HG02588 (cell line): ENCODE results near the gene NFIC.
"Not testable (repeated sequence)": the region's sequence is repeated elsewhere in the genome, so short reads cannot be mapped to it uniquely, and the experiment has no call there.

Experiments used
- ATAC-seq: cut with Tn5 transposase; IDR thresholded peaks from one replicate; pipeline ENCODE4 v1.9.1; 2021; ENCODE audit warnings: mild to moderate bottlenecking, moderate library complexity; ENCODE audit not compliant: unreplicated experiment

NFIC gene

DNA sequence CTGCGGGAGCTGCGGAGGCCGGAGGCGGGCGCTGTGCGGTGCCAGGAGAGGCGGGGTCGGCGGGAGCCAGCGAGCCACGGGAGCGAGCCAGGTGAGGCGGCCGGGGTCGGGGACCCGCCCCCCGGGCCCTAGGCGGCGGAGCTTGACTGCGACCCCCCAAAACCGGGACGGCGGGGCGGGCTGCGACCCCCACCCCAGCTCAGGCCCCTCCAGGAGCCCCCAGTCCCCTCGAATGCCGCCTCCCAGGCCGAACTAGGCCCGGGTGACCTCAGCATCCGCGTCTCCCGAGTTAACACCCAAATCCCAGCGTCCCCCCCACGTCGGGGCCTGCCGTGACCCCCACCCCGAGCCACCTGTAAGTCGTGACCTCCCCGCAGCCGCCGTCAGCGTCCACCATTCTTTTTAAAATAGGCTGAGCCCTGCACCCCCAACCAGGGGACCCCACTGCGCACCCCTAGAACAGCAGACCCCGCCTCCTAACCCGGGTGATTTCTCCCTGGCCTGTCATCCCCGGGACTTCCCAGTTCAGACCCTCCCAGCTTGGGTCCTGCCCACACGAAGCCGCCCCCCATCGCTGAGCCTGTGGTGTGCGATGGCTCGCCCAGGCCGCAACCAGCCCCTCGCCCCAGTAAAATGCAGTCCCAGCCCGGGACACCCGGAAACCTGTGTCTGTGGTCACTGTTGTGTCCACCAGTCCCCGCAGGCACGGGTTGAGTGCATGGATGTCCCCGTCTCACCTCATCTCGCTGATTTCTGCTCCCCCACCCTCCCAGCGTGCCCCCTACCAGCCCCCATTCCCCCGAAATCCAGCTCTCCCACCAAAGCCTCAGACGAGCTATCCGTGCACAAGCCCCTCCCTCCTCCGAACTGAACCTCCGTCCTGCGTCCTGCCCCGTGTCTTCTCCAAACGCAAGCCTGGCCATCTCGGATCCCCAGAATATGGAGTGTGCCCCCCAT lies 140.3 kb downstream of the NFIC start:
- peak; percentile 32 for ATAC-seq

DNA sequence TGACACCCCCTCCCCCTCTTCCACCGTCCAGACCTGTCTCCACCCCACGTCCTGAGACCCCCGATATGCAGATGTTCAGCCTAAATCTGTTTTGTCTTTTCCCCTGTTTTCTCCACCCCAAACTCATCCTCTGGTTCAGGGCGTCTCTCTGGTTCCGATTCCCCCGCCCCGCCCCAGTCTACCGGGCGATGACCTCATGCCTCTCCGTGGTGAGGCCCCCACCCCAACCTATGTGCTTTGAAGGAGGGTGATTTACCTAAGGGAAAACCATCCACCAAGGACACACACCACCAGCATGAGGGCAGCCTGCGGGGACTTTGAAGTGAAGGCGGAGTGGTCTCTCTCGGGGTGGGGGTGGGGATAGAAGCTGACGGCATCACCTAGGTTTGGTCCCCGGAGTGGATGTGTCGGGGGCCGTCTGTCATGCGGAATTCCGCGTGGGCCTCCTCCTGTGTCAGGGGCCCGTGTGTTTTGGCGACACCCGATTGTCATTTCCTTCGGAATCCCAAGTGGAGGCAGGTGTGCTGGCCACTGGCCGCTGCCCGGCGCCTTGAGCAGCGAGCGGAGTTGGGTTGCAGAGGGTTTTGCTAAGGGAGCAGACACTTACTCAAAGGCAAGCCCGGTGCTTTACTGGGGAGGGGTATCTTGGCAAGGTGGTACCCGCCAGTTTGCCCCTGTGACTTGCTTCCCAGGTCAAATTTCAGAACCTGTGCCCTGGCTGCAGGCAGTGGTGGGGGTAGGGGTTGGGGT lies 141.2 kb downstream of the NFIC start:
- no peak for ATAC-seq

DNA sequence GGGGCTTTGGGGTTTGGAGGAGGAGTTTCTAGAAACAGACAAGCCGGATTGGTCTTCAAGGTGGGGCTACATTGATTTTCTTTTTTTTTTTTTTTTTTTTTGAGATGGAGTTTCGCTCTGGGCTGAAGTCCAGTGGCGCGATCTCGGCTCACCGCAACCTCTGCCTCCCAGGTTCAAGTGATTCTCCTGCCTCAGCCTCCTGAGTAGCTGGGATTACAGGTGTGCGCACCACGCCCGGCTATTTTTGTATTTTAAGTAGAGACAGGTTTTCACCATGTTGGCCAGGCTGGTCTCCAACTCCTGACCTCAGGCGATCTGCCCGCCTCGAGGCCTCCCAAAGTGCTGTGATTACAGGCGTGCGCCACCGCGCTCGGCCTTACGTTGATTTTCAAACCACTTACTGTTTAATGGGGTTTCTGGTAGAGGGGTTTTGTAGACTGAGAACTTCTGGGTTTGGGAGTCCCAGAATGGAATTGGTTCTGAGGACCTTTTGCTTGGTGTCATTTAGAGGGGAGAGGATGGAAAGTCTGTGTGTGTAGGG lies 141.8 kb downstream of the NFIC start:
- not testable (repeated sequence) for ATAC-seq

DNA sequence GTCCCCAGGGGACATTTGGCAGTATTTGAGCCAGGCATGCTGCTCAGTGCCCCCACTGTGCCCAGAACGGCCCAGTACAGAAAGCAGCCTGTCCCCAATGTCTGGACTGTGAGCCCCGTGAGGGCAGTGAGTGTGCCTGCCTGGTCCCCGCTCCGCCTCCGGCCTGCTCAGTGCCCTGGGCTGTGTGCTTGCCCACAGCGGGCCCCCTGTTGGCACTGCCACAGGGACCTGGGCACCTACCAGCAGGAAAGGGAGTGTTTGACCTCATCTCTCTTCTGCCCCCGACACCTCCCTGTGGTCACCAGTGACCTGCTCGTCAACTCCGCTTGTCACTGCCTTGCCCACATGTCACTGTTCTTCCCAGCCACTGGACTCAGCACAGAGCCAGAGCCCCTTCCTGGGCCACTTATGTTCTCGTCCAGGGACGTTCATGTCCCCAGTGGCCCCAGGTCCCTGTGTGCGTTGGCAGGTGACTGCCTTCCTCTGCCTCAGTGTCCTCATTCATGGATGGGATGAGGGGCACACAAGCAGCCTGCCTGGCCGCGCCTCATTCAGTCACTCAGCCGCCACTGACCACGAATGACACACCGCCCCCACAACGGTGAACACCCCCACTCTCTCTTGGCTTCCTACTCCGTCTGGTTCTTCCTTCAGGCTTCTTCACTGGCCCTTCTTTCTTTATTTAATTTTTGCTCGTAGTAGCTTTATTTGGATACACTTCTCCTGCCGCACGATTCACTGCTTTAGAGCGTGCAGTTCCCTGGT lies 142.6 kb downstream of the NFIC start:
- ATAC-seq: no peak

DNA sequence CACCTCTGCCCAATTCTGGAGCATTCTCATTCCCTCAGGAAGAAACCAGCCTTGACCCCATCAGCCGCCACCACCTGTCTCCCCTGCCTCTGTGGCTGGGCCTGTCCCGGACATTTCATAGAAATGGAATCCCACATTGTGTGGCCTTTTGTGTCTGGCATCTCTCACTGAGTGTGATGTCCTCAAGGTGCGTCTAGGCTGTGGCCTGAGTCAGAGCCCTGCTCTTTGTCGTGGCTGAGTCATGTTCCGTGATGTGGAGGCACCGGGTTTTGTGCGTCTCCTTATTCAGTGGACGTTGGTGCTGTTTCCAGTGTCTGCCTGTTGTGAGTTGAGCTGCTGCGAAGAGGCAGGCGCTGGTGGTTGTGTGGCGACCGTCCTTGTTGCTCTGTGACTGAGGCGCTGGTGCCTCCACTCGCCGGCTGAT lies 143.2 kb downstream of the NFIC start:
- no peak for ATAC-seq

DNA sequence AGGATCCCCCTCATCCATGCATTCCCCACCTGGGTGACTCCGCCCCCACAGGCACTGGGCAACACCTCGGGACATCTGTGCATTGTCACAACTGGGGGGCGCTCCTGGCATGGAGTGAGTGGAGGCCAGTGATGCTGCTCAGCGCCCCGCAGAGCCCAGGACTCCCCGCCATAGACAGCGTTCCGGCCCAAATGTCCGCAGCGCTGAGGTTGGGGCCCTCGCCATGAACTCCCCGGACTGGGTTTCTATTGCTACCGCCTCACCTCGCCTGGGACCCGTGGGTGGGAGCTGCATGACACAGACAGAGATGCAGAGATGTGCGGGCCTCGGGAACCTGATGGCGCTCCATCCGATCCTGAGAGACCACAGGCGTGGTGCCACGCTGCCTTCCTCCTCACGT lies 144.3 kb downstream of the NFIC start:
- ATAC-seq: no peak

DNA sequence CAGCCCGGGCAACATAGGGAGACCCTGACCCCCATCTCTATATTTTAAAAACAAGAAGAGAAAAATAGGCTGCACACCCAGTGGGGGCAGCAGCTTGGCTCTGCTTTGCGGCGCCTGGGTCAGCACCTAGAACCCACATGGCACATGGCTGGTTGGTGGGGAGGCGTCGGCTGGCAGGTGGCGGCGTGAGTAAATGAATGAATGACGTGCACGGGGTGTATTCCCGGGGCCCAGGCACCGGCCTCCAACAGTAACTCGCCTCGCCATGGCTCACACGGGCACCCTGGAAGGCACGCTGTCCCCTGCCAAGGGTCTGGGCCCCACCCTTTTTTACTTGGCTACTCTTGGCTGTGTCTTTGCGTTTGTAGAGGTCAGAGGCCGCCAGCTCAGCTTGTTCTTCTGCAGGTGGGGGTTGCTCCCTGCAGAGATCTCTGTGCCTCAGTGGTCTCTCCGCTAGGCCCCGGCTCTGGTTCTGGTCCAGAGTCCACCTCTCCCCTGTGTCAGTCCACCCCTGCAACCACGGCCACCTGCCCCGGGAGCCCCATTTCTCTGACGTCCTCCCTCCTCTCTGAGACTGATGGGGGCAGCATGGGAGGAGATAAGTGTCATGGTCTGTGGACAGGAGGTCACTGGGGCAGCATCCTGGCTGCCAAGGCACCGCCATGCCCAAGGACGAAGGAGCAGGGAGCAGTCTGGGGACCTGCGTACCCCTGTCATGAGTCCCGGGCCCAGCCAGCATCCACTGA lies 145.3 kb downstream of the NFIC start:
- no peak for ATAC-seq

DNA sequence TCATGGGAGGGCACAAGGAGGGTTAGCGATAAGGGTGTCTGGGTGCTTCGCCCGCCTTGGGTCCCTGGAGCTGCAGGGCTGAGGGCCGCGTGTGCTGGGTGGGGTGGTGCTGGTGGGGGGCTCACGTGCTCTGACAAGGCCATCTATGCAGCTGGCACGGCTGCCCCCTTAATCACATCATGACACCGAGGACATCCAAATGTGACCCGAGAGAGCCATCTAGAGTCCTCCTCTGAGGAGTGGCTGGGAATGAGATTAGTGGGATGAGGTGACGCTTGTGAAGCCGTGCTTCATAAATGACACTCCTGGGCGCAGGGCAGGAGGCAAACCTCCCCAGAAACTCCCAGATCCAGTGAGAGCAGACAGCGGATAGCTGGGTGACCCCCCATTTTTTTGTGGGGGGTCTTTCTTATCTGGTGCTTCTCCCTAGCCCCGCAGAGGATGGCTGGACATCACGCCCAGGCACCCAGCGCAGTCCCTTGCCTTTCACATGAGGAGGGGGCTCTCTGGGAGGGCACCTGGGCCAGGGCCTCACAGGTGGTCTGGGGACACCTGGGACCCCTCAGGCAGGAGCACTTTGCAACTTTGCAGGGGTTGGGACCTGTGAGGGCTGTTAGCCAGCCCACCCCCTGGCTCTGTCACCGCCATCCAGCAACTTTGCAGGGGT lies 146.3 kb downstream of the NFIC start:
- no peak for ATAC-seq

DNA sequence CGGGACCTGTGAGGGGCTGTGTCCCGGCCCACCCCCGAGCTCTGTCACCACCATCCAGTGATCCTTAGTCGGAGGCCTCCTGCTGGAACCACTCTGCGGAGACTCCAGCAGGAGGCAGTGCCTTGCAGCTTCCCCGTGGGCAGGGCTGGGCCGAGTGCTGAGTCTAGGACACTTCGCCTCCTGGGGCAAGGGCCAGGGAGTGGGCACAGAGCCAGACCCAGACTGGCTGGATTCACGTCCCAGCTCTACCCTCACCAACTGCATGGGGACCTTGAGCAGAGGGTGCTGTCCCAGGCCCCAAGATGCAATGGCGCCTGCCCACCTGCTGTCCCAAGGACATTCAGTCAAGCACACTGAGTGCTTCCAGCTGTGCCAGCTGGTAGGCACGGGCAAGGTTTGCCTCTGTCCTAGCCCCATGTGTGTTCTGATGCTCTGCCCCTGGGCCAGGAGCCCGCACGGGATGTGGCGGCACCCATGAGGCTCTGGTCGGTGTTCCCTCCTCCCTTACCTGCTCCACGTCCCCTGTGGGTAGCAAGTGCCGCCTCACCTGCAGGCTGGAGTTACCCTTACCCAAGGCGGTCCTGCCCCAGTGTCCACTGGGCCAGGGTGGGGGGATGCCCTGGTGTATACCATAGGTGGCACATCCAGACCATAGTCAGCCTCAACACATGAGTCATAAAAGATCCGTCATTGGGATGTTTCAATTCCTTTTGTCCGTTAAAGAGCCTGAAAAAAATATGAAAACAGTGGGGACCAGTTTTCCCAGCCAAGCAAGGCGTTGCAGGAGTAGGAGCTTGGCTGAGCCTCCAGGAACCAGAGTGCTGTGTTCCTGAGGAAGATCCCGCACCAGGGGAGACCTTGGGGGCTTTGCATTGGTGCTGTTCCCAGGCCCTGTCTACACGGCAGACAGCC lies 147.1 kb downstream of the NFIC start:
- ATAC-seq: no peak

DNA sequence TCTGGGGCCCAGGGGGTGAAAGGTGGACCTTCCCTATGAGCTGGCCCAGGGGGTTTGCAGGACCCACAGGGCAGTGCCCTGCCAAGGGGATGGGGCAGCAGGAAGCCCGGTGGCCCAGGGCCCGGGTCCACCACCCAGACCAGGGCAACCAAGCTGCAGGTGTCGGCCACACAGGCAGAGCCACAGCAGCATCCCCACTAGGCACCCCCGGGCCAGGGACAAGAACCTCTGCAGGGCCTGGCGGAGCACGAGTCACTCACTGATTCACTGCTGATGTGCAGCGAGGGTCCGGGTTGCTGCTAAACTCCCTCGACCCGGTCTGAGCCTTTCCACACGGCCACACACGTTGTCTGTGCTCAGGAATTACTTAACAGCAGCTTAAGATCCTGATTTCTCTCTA lies 148.5 kb downstream of the NFIC start:
- no peak for ATAC-seq

DNA sequence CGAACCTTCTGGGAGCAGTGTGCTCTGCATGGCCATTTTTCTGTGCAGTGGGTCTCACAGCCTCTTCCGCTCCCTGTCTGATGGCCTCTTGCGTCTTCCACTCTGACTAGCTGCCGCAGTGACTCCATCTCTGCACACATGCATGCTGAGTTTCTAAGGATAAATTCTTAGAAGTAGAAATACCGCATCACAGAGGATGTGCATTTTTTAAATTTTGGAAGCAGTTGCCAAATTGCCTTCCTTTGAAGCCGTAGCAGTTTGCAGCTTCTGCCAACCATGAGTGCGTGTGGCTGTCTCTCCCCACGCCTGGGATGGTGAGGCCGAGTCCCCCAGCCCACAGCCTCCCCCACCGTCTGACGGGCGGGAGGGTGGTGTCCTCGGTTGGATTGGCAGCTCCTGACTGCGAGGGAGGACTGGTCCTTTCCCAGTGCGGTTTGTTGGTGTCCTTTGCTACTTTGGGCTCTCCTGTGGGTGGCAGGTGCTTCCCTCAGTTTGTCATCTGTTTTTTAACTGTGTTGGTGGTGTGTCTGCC lies 149.6 kb downstream of the NFIC start:
- ATAC-seq: no peak

DNA sequence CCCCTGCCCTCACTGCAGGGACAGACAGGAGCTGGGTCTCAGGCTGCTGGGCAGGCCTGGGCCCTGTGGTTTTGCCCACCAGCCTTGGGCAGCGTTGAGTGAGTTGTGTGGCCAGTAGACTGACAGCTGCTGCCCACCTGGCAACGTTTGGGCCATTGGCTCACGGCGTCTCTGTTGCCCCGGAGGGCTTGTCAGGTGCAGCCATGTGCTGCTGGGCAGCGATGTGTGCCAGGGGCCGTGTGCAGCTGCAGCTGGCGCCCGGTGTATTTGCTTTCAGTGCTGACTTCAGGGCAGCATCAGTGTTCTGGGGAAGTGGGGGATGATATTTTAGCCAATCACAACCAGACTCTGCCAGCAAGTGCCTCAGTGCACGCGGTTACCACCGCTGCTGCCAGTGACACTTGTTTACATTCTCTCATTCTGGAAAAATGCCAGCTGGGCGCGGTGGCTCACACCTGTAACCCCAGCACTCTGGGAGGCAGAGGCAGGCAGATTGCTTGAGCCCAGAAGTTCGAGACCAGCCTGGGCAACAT lies 150.4 kb downstream of the NFIC start:
- ATAC-seq: no peak

DNA sequence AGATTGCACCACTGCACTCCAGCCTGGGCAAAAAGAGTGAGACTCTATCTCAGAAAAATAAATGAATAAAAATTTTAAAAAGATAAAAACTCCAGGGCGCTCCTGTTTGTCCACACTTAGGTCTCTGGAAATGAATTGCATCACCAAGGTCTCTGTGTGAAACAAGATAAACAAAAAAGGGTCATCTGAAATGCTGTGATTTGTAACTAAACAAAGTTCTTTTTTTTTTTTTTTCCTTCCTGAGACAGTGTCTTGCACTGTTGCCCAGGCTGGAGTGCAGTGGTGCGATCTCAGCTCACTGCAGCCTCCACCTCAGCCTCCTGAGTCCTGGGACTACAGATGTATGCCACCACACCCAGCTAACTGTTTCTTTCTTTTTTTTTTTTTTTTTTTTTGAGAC lies 151.3 kb downstream of the NFIC start:
- ATAC-seq: no peak

DNA sequence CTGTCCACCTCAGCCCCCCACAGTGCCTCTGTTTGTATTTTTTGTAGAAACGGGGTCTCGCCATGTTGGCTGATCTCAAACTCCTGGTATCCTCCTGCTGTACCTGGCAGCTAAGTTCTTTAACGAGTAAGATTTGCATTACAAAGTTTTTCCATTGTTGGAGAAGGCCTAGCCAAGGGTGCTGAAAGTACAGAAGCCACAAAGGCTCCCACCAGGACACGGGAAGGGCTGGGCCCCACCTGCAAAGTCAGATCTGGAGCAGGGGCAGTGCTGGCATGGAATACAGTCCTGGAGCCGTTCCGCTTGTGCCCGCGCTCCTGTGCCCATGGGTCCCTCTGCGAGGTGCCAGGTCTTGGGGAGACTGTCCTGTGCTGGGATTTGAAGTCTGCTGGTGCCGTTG lies 151.9 kb downstream of the NFIC start:
- no peak for ATAC-seq

DNA sequence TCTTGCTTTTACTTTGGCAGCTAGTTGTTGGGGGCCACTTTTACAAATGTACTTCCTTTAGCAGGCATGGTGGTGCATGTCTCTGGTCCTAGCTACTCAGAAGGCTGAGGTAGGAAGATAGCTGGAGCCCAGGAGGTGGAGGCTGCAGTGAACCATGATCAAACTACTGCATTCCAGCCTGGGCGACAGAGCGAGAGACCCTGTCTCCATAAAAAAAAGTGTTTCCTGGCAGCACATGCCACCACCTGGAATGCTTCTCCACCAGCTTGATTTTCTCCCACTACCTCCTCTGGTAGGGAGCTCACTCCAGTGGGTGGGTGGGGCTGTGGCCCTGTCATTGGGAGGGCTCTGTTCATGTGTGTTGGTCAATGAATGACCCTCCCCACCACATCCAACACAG lies 152.3 kb downstream of the NFIC start:
- no peak for ATAC-seq
